ENCODE results near the gene UBAC2.

Gene UBAC2

GRCh38 chr13:99294958-99295357 lies 94.3 kb downstream of the UBAC2 start:
- no peak for DNase-seq (ENCODE audit: low read depth in 3 of 3)

DNA sequence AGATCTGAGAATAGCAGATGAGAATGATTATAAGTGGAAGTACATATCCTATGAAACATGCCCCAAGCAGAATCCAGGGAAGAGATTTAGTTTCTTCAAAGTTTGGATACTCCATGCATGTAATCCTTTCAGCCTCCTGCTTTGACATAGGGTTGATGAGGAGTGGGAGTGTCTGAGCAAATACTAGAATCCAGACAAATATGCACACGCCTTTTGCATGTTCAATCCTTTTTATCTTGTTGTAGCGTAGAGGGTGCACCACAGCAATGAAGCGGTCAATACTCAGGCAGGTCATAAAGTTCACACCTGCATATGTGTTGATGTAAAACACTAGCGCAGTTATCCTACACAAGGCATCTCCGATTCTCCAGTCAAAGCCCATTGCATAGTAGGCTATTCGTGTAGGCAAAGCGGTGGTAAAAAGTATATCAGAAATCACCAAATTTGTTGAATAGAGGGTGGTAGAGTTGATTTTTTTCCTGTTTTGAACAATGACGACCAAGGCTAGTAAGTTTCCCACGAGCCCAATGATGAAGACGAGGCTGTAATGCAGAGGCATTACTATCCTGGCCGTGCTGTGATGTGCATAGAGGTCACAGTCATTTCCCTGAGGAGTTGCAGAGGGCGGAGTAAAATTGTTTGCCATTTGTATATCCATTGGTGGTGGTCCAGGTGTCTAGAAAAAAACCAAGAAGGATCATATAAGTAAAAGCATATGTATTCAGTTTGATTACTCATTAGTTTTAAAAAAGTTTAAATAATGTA lies 95.0 kb downstream of the UBAC2 start:
- DNase-seq (ENCODE audit: low read depth in 3 of 3): no peak

- no peak for DNase-seq (ENCODE audit: low read depth in 3 of 3)
Measured at GRCh38 chr13:99296398-99296797, 95.7 kb downstream of the UBAC2 start.

DNA sequence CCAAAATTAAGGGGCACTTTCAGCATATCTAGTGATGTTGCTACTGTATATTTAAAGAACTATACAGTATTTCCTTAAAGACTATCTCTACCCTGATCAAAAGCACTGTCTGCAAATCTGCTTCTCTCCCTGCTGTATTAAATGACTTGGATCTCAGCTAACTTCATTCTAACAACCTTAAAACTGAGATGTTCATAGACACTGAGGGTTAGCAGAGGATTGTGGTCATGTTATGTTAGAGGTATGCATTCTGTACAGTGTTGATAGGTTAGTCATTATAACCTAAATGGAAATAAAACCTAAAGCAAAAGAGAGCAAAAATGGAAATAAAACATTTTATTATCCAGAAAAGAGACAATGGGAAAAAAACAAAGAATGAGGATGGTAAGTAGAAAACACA lies 96.7 kb downstream of the UBAC2 start:
- no peak for DNase-seq (ENCODE audit: low read depth in 3 of 3)

- no peak for DNase-seq (ENCODE audit: low read depth in 3 of 3)
Measured at GRCh38 chr13:99298056-99298455, 97.4 kb downstream of the UBAC2 start.

DNA sequence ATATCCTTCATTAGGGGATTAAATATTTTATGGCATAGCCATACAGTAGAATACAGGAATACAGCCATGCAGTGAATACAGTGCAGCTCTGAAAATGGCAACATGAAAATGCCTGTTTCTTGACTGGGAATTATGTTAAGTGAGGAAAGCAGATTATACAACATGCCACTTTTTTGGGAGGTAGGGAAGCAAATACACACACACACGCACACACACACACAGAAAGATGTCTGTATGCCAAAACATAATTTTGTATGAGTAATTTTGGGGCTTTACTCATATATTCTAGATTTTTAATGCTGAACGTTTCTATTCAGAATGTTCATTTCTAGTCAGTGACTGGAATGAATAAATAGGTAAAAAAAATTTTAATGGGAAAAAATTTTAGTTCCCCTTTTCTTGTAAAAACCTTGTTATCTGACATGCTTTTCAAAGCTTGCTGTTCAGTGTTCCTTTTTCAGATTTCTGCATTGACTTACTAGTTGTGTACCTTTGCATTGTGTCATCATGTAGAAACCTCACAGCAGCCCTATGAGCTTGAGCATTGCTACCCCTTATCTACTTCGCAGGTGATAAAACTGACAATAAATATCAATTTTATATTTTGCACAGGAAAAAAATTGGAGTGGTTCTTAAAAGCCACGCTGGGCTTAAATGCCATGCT lies 98.7 kb downstream of the UBAC2 start:
- DNase-seq (ENCODE audit: low read depth in 3 of 3): no peak

- no peak for DNase-seq (ENCODE audit: low read depth in 3 of 3)
Measured at GRCh38 chr13:99299920-99300341, 99.3 kb downstream of the UBAC2 start.

DNA sequence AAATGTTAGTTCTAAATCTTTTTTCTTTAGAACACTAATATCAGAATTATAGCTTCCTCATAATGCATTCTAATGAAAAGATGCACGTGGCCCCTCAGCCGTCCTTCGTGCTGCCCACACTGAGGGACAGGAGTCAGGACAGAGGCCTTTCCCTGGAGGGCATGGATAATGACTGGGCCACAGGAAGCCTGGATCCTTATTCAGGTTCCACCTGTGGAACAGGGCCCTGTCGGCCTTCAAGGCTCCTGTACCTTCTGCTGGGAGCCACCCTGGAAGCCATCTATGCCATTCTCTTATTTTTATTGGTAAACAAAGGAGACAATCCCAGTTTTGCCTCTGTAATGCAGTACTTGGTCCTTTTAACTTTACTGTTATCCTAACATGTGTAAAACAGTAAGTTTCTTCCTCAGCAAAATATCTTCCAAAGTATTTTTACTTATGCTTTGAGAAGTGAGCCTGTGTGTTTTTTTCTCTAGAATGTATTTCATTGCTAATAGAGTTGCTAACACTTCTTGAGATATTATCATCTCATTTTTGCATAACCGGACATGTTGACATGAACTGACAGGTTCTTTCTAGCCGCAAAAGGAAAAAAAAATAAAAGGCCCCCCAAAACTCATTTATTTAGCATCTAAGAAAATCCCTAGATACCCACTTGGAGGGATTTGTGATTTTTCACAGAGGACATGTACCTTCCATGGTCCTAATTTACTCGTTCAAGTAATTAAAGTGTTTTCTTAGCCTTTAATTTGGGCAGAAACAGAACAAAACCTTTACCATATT lies 100.6 kb downstream of the UBAC2 start:
- DNase-seq (ENCODE audit: low read depth in 3 of 3): no peak

DNA sequence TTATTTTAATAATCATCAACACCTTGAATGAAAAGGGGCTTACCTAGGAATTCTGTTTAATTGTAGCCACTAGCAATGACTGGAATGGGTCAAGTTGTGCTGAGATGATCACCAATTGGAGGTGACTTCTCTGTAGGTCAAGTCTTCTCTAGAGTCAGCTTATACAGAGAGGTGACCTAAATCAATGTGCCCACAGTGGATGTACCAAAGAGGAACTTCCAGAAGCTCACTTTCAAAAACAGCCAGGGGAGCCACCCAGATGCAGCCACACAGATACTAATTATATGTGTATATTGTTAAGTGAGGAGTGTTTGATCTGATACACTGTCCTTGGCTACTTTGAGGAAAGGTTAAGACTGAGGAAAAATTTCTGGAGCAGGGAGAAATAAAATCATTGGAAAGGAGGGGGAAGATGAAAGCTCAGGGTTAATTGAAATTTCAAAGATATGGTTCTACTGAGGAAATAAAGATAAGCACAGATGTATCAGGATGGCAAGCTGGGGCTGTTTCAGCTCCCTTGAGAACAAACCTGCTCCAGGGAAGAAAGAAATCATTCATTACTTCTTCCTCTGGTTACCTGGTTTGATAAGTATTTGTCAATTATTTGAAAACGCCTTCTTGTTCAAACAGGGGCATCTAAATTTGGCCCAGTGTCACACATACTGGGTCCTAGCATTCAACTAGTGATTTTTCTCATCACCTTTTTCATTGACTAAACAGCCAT lies 101.4 kb downstream of the UBAC2 start:
- DNase-seq (ENCODE audit: low read depth in 3 of 3): no peak

GRCh38 chr13:99302637-99303505 lies 102.2 kb downstream of the UBAC2 start:
- DNase-seq (ENCODE audit: low read depth in 3 of 3): no peak

- peak; percentile 47 to 67 (median 58) for DNase-seq (ENCODE audit: low read depth in 3 of 3)
Measured at GRCh38 chr13:99303863-99304521, 103.3 kb downstream of the UBAC2 start.

DNA sequence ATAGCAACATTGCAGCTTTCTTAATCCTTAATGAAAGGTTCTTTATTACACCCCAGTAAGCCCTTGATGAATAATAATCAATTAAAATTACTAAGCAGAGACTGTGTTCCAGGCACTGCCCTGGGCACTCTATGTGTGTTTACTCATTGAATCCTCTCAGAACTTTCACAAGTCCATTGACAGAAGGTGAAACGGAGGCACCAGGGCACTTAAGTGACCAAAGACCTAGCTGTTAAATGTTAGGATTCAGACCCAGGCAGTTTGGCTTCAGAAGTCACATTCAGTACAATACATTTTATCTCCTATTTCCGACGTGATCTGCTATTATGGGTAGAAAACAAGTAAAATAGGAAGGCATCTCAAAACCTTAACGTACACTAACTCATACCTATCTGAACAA lies 103.9 kb downstream of the UBAC2 start:
- no peak for DNase-seq (ENCODE audit: low read depth in 3 of 3)

- DNase-seq (ENCODE audit: low read depth in 3 of 3): no peak
Measured at GRCh38 chr13:99305158-99305557, 104.5 kb downstream of the UBAC2 start.

- no peak for DNase-seq (ENCODE audit: low read depth in 3 of 3)
Measured at GRCh38 chr13:99305566-99305965, 104.9 kb downstream of the UBAC2 start.

DNA sequence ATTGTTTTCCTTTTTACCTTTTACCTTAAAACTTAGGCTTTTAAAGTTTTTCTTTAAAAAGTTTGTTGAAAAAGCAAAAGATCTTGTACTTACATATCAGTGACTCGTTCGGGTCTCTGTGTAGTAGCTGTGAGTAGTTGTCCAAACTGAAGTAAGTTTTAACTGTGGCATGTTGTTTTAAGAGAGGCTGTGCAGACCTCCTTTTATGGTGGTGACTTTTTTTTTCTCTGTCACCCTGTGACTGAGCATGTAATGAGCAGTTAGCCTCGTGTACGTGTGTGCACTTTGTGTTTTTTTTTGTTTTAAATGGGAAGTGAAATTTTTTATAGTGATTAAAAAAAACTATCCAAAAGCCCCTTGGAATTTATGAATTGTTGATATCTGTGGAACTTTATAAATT lies 106.6 kb downstream of the UBAC2 start, which contains the start of gene GPR183:
Gene GPR183 (minus strand): TSS at position 153 of the 400 bp plus-strand sequence. CDS start 11,254 bp downstream, outside the sequence.
- no peak for DNase-seq (ENCODE audit: low read depth in 3 of 3)

DNA sequence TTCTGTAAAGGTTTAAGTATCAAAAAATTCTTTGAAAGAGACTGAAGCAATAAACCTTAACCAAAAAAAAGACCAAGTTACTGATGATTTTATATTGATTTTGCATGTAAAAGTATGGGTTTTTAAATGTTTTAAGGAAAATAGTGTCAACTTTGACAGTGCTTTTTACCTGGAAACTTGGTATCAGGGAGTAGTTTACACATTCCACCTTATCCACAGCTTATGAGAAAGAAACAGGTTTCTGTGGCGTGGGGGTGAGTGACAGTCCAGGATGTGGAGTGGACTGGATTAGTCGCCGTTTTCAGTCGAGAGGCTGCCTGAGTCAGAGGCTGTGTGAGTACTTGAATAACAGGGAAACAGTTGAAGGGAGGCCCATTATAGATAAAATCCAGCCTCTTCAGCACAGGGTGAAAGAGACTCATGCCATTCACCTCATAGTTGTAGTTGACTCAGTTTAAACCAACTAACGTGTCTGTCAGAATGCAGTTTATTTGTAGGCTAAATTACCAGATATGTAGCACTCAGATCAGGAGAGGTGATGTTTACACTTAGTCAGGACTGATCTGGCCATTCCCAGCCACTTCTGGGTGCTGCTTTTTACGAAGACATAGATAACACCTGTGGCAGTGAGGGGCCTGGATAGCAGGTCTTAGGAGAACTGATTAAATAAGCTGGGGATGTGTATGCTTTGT lies 107.1 kb downstream of the UBAC2 start:
- peak; percentile 70 to 84 (median 73) for DNase-seq (ENCODE audit: low read depth in 3 of 3)

GRCh38 chr13:99308471-99309087 lies 107.9 kb downstream of the UBAC2 start:
- DNase-seq (ENCODE audit: low read depth in 3 of 3): no peak

- DNase-seq (ENCODE audit: low read depth in 3 of 3): no peak
Measured at GRCh38 chr13:99310382-99311031, 109.9 kb downstream of the UBAC2 start.

- DNase-seq (ENCODE audit: low read depth in 3 of 3): no peak
Measured at GRCh38 chr13:99311137-99311536, 110.5 kb downstream of the UBAC2 start.

Data from stimulated activated CD4-positive, alpha-beta T cell treated with anti-CD3 and anti-CD28 coated beads, TNF-alpha, amount 100 ng/mL, for 48 hours (primary cell).